Activated T-helper 1 cell treated with anti-CD3 and anti-CD28 coated beads, Interleukin-12 subunit alpha, Interleukin-12 subunit beta, Interleukin-2, Interleukin-4 antibody, amounts not matched to agents 30 ng/mL and 10 ng/mL and 1 ng/mL, durations not matched to agents 14 hours and 24 hours and 36 hours (primary cell): ENCODE measurements around the gene AQP12A. TPM values are rescaled to one million over a fixed set of nuclear protein-coding genes. Genes with fewer than 3 reads are reported as not detected.
"Not testable (repeated sequence)": the region's sequence is repeated elsewhere in the genome, so short reads cannot be mapped to it uniquely, and the experiment has no call there.

Experiments used
- DNase-seq: peaks from one replicate; pipeline ENCODE4 v3.0.0; 2021; ENCODE audit warnings: low spot score
- H3K27ac Mint-ChIP-seq: one replicate; pipeline ENCODE4 v1.8.0; 2021; ENCODE audit warnings: mild to moderate bottlenecking, mixed read lengths
- H3K27me3 Mint-ChIP-seq: one replicate; pipeline ENCODE4 v1.8.0; 2022; ENCODE audit warnings: mild to moderate bottlenecking, moderate library complexity, mixed read lengths; ENCODE audit not compliant: insufficient read depth
- H3K36me3 Mint-ChIP-seq: one replicate; pipeline ENCODE4 v1.8.0; 2021; ENCODE audit warnings: low read depth, mixed read lengths
- H3K4me1 Mint-ChIP-seq: one replicate; pipeline ENCODE4 v1.8.0; 2021; ENCODE audit warnings: low read depth, mixed read lengths
- H3K4me3 Mint-ChIP-seq: one replicate; pipeline ENCODE4 v1.8.0; 2021; ENCODE audit warnings: mild to moderate bottlenecking, moderate library complexity, mixed read lengths
- H3K9me3 Mint-ChIP-seq: one replicate; pipeline ENCODE4 v1.8.0; 2021; ENCODE audit warnings: mixed read lengths
- intact Hi-C: fragments of 100-400 bp; cut with micrococcal nuclease; formaldehyde crosslinking; loops from one replicate; pipeline ENCODE4 v1.15.1; 2024
- total RNA-seq: library from RNA; stranded (reverse); gene quantifications from 2 replicates; pipeline ENCODE4 v1.2.3, GENCODE V29; 2022

Gene AQP12A, protein sequence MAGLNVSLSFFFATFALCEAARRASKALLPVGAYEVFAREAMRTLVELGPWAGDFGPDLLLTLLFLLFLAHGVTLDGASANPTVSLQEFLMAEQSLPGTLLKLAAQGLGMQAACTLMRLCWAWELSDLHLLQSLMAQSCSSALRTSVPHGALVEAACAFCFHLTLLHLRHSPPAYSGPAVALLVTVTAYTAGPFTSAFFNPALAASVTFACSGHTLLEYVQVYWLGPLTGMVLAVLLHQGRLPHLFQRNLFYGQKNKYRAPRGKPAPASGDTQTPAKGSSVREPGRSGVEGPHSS
- total RNA-seq, result not detected in 2 replicates

DNA sequence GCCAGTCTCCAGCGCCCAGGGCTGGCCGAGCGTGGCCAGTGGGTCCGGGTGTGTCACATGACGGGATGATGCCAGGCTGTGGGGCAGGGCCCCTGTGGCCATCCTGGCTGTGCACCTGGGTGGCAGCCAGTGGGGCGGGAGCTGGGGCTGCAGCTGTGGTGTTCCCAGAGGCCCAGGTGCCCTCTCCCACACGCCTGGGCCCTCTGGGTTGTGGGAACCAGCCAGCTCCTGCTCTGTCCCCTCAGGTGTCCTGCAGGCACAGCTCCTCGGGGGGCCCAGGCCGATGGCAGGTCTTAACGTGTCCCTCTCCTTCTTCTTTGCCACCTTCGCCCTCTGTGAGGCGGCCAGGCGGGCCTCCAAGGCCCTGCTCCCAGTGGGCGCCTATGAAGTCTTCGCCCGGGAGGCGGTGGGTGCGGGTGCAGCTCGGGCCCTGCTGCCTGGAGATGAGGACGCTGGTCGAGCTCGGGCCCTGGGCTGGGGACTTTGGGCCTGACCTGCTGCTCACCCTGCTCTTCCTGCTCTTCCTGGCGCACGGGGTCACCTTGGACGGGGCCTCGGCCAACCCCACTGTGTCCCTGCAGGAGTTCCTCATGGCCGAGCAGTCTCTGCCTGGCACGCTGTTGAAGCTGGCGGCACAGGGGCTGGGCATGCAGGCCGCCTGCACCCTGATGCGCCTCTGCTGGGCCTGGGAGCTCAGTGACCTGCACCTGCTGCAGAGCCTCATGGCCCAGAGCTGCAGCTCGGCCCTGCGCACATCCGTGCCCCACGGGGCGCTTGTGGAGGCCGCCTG is at the start of gene AQP12A:
Gene AQP12A, plus strand, starts transcription at position 236 of the 790 bp plus-strand sequence. Its CDS starts 48 bp downstream, at position 284.
- H3K27ac Mint-ChIP-seq, H3K36me3 Mint-ChIP-seq, H3K27me3 Mint-ChIP-seq, H3K9me3 Mint-ChIP-seq, H3K4me1 Mint-ChIP-seq, H3K4me3 Mint-ChIP-seq, intact Hi-C loops, DNase-seq: not testable (repeated sequence)

DNA sequence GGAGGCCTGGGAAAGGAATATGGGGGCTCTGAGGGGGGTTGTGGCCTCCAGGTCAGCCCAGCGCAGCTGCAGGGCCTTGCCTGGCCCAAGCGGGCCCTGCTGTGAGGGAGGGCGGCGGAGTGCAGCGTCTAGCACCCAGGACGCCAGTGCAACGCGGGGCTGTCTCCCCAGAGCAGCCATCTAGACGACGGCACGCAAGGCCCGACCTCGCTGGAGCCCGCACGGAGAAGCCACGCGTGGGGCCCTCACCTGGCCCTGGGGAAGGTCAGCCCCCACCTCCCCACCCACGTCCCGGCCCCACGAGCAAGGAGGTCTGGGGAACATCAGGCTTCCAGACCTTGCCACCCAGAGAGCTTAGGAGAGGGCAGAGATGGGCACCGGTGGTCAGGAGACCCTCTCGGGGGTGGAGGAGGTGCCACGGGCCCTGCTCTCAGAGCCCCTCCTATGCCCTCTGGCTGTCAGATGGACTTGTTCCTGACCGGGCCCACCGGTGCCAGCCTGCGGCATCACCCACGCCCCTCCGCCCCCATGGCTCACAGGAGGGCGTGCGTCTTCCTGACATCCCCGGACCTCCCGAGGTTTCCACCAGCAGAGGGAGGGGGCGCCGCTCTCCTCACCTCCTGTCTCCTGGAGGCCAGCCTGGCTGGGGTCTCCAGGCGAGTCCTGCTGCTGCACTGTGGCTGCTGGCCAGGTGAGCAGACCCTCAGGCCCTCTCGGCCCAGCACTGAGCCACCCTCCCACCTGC is 49.4 kb upstream of the AQP12A start:
- Mint-ChIP-seq H3K36me3 (no peaks in the 10 kb centered on the region), H3K9me3 (no peaks in the 10 kb centered on the region), H3K27ac (no peak overlapping the region), H3K27me3 (peaks cover 2% of the 10 kb centered on the region), H3K4me1 (peaks cover 10% of the 10 kb centered on the region), H3K4me3 (no peak overlapping the region)
- intact Hi-C loops, result no loop called here
- no peak for DNase-seq

DNA sequence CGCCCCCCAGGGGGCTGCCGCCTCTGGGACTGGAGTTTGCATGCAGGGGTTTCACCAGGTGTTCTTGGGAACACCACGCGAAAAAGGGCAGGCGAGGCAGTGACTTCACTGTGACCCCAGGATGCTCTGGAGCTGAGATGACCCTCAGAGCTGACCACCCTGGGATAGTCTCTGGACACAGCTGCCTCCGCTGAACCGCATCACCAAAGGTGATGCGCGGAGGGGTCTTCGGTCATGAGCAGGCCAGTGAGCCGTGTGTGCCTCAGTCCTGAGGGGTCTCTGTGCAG is 48.9 kb upstream of the AQP12A start:
- intact Hi-C loops, result no loop called here
- Mint-ChIP-seq H3K4me3 (no peak overlapping the region), H3K36me3 (no peaks in the 10 kb centered on the region), H3K9me3 (no peaks in the 10 kb centered on the region), H3K27ac (no peak overlapping the region), H3K4me1 (peaks cover 10% of the 10 kb centered on the region), H3K27me3 (peaks cover 5% of the 10 kb centered on the region)
- no peak for DNase-seq

DNA sequence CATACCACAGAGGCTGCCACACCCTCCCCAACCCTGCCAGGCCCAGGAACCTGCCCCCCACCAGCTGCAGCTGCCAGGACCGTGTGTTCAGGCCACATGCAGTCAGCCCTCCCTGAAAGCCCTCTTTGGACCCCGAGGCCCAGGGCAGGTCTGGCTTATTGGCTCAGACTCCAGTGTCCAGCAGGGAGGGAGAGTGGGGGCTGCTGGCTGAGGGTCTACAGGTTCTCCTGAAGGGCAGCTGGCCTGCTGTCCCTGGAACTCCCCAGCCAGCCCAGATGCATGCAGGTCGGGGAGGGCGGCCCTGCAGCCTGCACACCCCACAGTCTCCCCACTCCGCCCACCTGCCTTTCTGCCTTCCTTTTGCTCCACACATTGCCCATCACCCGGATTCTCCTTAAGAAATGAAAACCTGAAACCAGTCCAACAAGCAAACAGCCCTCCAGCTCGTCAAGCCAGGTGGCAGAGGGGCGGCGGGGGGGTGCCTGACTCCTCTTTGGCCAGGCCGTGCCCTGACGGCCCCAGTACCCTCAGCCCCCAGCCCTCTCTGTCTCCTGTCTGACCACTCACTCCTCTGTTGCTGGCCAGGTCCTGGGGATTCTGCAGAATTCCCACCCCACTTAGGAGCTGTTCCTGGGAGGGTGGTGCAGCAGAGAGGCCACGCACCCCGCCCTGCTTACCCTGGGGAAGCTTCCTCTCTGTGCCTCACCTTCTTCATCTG is 48.4 kb upstream of the AQP12A start:
- H3K27ac Mint-ChIP-seq, result no peak overlapping the region
- H3K4me3 Mint-ChIP-seq, result no peak overlapping the region
- DNase-seq, result no peak
- peaks cover 10% of the 10 kb centered on the region for H3K4me1 Mint-ChIP-seq
- peaks cover 5% of the 10 kb centered on the region for H3K27me3 Mint-ChIP-seq
- intact Hi-C loops, result no loop called here
- H3K9me3 Mint-ChIP-seq, result no peaks in the 10 kb centered on the region
- H3K36me3 Mint-ChIP-seq, result no peaks in the 10 kb centered on the region

DNA sequence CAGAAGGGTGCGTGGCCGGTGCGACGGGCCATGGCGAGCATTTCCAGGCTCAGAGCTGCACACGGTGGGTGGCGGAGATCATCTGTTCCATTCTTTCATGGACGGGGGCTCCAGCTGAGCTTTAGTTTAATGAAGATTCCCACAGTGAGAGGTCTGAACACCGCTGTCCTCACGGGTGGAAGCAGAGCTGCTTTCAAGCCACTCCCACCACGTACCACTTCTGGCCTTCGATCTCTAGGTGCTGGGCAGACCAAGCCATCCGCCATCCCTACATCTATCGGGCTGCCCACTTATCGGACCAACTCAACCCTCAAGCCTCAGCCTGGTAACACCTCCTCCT is 47.9 kb upstream of the AQP12A start:
- DNase-seq, result no peak
- Mint-ChIP-seq H3K27me3 (peaks cover 9% of the 10 kb centered on the region), H3K9me3 (no peaks in the 10 kb centered on the region), H3K4me1 (peaks cover 10% of the 10 kb centered on the region), H3K4me3 (no peak overlapping the region), H3K27ac (no peak overlapping the region), H3K36me3 (no peaks in the 10 kb centered on the region)
- intact Hi-C loops, result no loop called here

DNA sequence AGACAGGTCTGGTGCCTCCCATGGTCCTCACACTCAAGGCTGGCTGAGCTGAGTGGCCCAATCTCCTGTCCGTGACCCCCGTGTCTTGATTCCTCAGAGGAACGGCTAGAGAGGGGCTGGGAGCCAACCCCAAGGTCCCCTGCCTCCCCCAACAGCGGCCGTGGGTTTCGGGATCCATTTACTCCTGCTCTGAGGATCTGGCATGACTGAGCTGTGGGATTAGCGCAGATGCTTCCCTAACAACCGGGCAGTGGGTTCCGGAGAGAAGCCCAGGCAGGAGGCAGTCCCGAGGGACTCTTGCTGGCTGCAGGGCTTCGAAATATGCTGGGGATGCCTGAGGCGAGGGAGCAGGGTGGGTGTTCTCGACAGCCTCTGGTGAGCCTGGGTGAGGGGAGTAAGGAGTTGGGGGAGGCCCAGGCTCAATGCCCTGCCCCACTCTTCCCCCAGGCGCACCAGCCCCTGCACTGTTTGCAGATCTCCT is 47.5 kb upstream of the AQP12A start:
- Mint-ChIP-seq H3K27me3 (peaks cover 10% of the 10 kb centered on the region), H3K36me3 (no peaks in the 10 kb centered on the region), H3K4me3 (no peak overlapping the region), H3K27ac (no peak overlapping the region), H3K4me1 (peaks cover 10% of the 10 kb centered on the region), H3K9me3 (no peaks in the 10 kb centered on the region)
- no peak for DNase-seq
- intact Hi-C loops, result no loop called here

DNA sequence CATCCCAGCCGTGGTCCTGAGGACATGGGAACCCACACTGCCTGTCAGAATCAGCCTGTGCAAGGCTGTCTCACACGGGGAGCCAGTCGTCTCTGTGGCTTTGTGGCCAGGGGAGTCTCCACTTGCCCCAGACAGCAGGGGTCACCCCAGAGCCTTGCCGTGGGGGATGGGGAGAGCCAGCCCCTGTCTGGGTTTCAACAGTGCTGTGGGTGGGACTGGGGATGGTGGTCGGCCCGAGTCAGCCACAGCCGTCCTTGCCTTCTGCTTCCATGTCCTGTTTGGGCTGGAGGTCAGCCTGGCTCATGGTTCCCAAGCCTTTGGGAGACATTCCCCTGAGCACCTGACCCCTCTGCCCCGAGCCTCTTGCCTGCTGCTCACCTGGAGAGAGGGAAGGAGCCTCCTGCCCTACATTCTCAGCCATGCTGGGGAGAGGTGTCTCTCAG is 46.8 kb upstream of the AQP12A start:
- no peak overlapping the region for H3K4me3 Mint-ChIP-seq
- no peak overlapping the region for H3K27ac Mint-ChIP-seq
- peaks cover 10% of the 10 kb centered on the region for H3K4me1 Mint-ChIP-seq
- no peak for DNase-seq
- no peaks in the 10 kb centered on the region for H3K9me3 Mint-ChIP-seq
- peaks cover 17% of the 10 kb centered on the region for H3K27me3 Mint-ChIP-seq
- intact Hi-C loops, result no loop called here
- no peaks in the 10 kb centered on the region for H3K36me3 Mint-ChIP-seq

DNA sequence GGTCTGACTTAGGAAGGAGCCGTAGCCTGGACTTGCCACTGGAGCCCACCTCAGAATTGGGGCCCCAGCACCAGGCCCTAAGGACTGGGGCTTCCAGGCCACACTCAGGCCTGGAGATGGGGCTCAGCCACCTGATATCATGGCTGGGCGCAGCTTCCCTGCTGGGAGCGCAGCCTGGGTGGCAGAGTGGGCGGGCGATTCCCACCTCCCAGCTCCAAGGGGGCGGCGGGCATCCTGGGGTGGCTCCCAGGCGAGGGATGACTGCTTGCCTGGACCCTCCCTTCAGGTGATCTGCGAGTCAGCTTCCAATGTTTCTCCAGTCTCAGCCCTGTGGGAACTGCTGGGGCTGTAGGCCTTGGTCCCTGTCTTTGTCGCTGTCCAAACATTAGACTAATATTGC is 46.3 kb upstream of the AQP12A start:
- Mint-ChIP-seq H3K36me3 (no peaks in the 10 kb centered on the region), H3K4me3 (no peak overlapping the region), H3K27ac (no peak overlapping the region), H3K4me1 (peaks cover 10% of the 10 kb centered on the region), H3K27me3 (peaks cover 22% of the 10 kb centered on the region), H3K9me3 (no peaks in the 10 kb centered on the region)
- intact Hi-C loops, result no loop called here
- no peak for DNase-seq

DNA sequence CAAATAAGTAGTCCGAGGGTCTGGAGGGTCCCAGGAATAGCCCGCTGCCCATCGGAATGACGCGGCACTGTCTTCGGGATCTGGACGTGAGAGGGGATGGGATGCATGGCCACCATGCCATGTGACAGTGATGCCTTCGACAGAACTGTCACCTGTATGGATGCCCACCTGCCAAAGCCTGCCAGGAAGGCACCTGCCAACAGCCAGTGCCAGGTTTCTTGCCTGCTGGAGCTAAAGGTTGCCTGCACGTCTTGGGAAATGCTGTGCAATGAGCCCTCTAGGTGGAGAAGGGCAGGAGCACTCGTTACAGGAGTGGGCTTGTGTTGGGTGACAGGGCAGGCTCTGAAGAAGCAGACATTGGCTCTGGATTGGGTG is 45.9 kb upstream of the AQP12A start:
- H3K27me3 Mint-ChIP-seq, result peaks cover 23% of the 10 kb centered on the region
- H3K27ac Mint-ChIP-seq, result no peak overlapping the region
- H3K4me1 Mint-ChIP-seq, result peaks cover 10% of the 10 kb centered on the region
- no peaks in the 10 kb centered on the region for H3K36me3 Mint-ChIP-seq
- intact Hi-C loops, result no loop called here
- no peak for DNase-seq
- no peaks in the 10 kb centered on the region for H3K9me3 Mint-ChIP-seq
- H3K4me3 Mint-ChIP-seq, result no peak overlapping the region

DNA sequence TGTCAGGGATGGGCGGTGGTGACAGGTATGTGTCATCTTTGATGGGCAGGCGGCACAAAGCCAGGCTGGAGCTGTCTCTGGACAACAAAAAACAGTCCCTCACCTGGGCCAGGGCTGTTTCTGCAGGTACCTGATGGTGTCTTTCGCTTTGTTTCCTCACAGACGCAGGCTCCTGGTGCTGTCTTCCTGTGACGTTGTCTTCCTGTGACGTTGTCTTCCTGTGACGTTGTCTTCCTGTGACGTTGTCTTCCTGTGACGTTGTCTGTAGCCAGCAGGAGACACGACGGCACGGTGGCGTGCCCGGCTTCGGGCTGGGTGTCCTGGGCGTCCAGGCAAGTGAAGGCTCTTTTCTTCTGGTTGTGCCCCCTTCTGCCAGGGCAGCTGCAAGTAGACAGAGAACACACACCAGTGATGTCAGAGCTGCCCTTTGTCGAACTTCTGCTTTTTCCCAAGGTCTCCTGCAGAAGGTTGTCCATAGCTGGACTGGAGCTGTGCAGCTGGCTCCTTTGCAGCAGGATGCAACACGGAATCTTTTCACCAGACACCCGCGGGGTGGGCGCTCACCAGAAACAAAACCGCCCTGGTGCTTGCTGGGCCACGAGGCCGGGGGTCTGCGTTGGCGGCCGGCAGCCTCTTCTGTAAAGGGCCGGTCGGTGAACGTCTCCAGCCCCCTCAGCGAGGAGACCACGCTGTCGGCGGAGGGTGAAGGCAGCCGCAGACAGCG is 45.3 kb upstream of the AQP12A start:
- intact Hi-C loops, result no loop called here
- H3K4me3 Mint-ChIP-seq, result no peak overlapping the region
- DNase-seq, result no peak
- no peak overlapping the region for H3K27ac Mint-ChIP-seq
- peaks cover 27% of the 10 kb centered on the region for H3K27me3 Mint-ChIP-seq
- no peaks in the 10 kb centered on the region for H3K9me3 Mint-ChIP-seq
- H3K4me1 Mint-ChIP-seq, result peaks cover 10% of the 10 kb centered on the region
- H3K36me3 Mint-ChIP-seq, result no peaks in the 10 kb centered on the region

DNA sequence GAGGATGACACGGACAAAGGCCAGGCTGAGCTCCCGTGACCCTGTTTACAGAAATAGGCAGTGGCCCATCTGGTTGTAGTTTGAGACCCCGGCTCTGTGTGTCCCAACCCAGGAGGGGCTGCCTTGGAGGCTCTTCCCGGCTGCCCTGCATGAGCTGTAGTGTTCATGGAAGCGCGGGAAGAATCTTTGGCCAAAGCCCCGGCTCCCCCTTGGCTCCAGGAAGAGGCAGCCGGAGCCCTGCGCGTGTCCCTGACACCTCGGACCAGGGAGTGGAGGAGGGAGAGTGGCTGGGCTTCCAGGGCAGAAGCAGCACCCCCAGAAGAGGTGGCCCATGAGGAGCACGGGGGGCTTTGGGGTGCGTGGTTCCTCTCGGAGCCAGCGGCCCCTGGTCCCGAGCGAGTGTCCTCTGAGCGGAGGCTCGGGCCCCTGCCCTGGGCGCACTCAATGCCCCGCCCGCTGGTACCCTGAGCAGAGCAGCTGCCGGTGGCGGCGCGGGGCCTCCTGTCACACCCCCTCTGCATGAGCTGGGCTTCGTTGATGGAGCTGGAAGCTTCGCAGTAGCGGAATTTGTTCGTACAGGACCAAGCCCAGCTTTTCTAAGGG is 44.7 kb upstream of the AQP12A start:
- H3K4me3 Mint-ChIP-seq, result no peak overlapping the region
- peaks cover 10% of the 10 kb centered on the region for H3K4me1 Mint-ChIP-seq
- H3K27me3 Mint-ChIP-seq, result peaks cover 27% of the 10 kb centered on the region
- DNase-seq, result no peak
- intact Hi-C loops, result no loop called here
- H3K27ac Mint-ChIP-seq, result no peak overlapping the region
- H3K9me3 Mint-ChIP-seq, result no peaks in the 10 kb centered on the region
- no peaks in the 10 kb centered on the region for H3K36me3 Mint-ChIP-seq
